Gastroesophageal sphincter (tissue), 3 donors: ENCODE results near the gene CREBBP.

ENCODE experiments used
- CTCF ChIP-seq, 4 experiments: fragments of 200-600 bp in 2 of 4; fragments of 450-650 bp in 2 of 4; sonication (generic) in 1 of 4; IDR thresholded peaks; one replicate each; pipeline ENCODE4 v1.5.1; 2017 to 2019; ENCODE audit warnings: antibody characterized with exemption in 4 of 4, mild to moderate bottlenecking in 2 of 4, moderate library complexity in 2 of 4
- EP300 ChIP-seq: sonication (generic); formaldehyde crosslinking; IDR thresholded peaks from one replicate; pipeline ENCODE4 v1.6.1; 2017; ENCODE audit warnings: antibody characterized with exemption, mild to moderate bottlenecking
- POLR2A ChIP-seq, 2 donors: fragments of 450-650 bp; IDR thresholded peaks; one replicate each; pipeline ENCODE4 v1.6.1; 2017; ENCODE audit warnings: antibody characterized with exemption in 2 of 2, mild to moderate bottlenecking in 2 of 2, moderate library complexity in 1 of 2
- POLR2AphosphoS5 ChIP-seq: sonication (generic); formaldehyde crosslinking; IDR thresholded peaks from one replicate; pipeline ENCODE4 v1.6.1; 2017; ENCODE audit warnings: antibody characterized with exemption

DNA sequence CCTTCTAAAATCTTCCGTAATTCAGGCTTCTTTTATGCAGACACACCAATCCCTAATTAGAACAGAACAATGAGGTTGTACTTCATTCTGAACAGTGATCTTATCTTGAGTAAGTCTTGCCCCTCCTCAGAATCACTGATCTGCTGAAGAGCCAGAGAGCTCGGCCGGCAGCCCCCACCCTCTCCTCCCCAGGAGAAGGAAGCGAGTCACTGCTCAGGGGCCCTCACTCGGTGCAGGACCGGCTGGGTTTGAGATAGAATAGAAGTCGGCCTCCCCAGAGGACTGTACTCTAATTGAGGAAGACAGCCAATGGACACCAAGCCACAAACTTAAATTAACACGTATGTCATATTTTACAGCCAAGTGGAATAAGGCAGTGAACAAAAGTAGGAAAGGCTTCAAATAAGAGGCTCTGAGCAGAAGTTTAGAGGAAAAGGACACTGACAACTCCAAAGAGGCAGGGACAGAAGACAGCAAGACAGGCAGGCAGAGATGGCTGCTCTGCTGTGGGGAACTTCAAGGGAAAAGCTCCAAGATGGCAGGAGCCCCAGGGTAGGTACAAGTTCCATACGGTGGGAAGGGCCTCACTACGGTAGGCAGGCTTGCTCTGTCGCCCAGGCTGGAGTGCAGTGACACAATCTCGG lies 18.6 kb downstream of the CREBBP start:
- TF ChIP-seq CTCF (IDR thresholded peaks at IDR 0.05) (no peak), POLR2A (IDR thresholded peaks at IDR 0.05) (no peak), POLR2AphosphoS5 (no peak), EP300 (no peak)
